ENCODE results near the gene SCAPER. TPM values are rescaled to one million over a fixed set of nuclear protein-coding genes. Genes with fewer than 3 reads are reported as not detected.

The SCAPER gene
- total RNA-seq, 4 donors from 2014 or later, result 18.7 to 22.4 (median 19.2) TPM

GRCh38 chr15:76460871-76461270, 444.3 kb downstream of the SCAPER start:
- Histone ChIP-seq H3K27ac (replicated peaks in 1 of 4) (no peak overlapping the region), H3K9me3 (no peaks in the 10 kb centered on the region), H3K27me3 (no peaks in the 10 kb centered on the region), H3K36me3 (no peaks in the 10 kb centered on the region), H3K4me3 (no peak overlapping the region), H3K4me1 (no peaks in the 10 kb centered on the region)
- DNase-seq (ENCODE audit: extremely low spot score), result no peak
- intact Hi-C loops (cut with DNase I), result no loop called here
- TF ChIP-seq EP300 (IDR thresholded peaks at IDR 0.05) (no peak), CTCF (IDR thresholded peaks at IDR 0.05) (no peak), POLR2A (IDR thresholded peaks at IDR 0.05; ENCODE audit: low read depth) (no peak), POLR2AphosphoS5 (IDR thresholded peaks at IDR 0.05) (no peak)
- 93% methylated on average over 1 of the region's 1 CpG for WGBS

- Histone ChIP-seq H3K4me3 (no peak overlapping the region), H3K36me3 (no peaks in the 10 kb centered on the region), H3K27ac (replicated peaks in 1 of 4) (no peak overlapping the region), H3K27me3 (no peaks in the 10 kb centered on the region), H3K9me3 (no peaks in the 10 kb centered on the region), H3K4me1 (no peaks in the 10 kb centered on the region)
- DNase-seq (ENCODE audit: extremely low spot score), result no peak
- TF ChIP-seq EP300 (IDR thresholded peaks at IDR 0.05), result no peak
- no peak for TF ChIP-seq CTCF (IDR thresholded peaks at IDR 0.05)
- no peak for TF ChIP-seq POLR2AphosphoS5 (IDR thresholded peaks at IDR 0.05)
- intact Hi-C loops (cut with DNase I), result no loop called here
- 98% methylated on average over 3 of the region's 3 CpGs for WGBS
These were observed 444.8 kb downstream of the SCAPER start for GRCh38 chr15:76460347-76460746.

- no peak for TF ChIP-seq EP300 (IDR thresholded peaks at IDR 0.05)
- TF ChIP-seq POLR2AphosphoS5 (IDR thresholded peaks at IDR 0.05), result no peak
- no peak for TF ChIP-seq POLR2A (IDR thresholded peaks at IDR 0.05; ENCODE audit: low read depth)
- TF ChIP-seq CTCF (IDR thresholded peaks at IDR 0.05), result no peak
These were observed 453.6 kb downstream of the SCAPER start for GRCh38 chr15:76451540-76451939.

GRCh38 chr15:76449455-76449854, 455.7 kb downstream of the SCAPER start:
- Histone ChIP-seq H3K9me3 (no peaks in the 10 kb centered on the region), H3K4me1 (no peaks in the 10 kb centered on the region), H3K36me3 (no peaks in the 10 kb centered on the region), H3K27me3 (no peaks in the 10 kb centered on the region), H3K27ac (replicated peaks in 1 of 4) (no peak overlapping the region), H3K4me3 (no peak overlapping the region)
- 72% methylated on average over 1 of the region's 1 CpG for WGBS
- no peak for TF ChIP-seq POLR2AphosphoS5 (IDR thresholded peaks at IDR 0.05)
- intact Hi-C loops (cut with DNase I), result no loop called here
- no peak for DNase-seq (ENCODE audit: extremely low spot score)

More at GRCh38 chr15:76451540-76451939, 453.6 kb downstream of the SCAPER start:
- Histone ChIP-seq H3K4me3 (no peak overlapping the region), H3K36me3 (no peaks in the 10 kb centered on the region), H3K27ac (replicated peaks in 1 of 4) (no peak overlapping the region), H3K9me3 (no peaks in the 10 kb centered on the region), H3K4me1 (no peaks in the 10 kb centered on the region), H3K27me3 (no peaks in the 10 kb centered on the region)
- WGBS, result 32% methylated on average over 1 of the region's 1 CpG
- no peak for DNase-seq (ENCODE audit: extremely low spot score)
- intact Hi-C loops (cut with DNase I), result no loop called here

GRCh38 chr15:76448755-76449154, 456.4 kb downstream of the SCAPER start:
- no peaks in the 10 kb centered on the region for H3K4me1 ChIP-seq
- H3K27me3 ChIP-seq, result no peaks in the 10 kb centered on the region
- intact Hi-C loops (cut with DNase I), result no loop called here
- DNase-seq (ENCODE audit: extremely low spot score), result no peak
- H3K36me3 ChIP-seq, result no peaks in the 10 kb centered on the region
- H3K27ac ChIP-seq (replicated peaks in 1 of 4), result no peak overlapping the region
- no peak for TF ChIP-seq POLR2AphosphoS5 (IDR thresholded peaks at IDR 0.05)
- TF ChIP-seq POLR2A (IDR thresholded peaks at IDR 0.05; ENCODE audit: low read depth), result no peak
- no peak for TF ChIP-seq EP300 (IDR thresholded peaks at IDR 0.05)
- no peak for TF ChIP-seq CTCF (IDR thresholded peaks at IDR 0.05)
- H3K4me3 ChIP-seq, result no peak overlapping the region
- whole genome bisulfite sequencing, result 70% methylated on average over 2 of the region's 2 CpGs
- H3K9me3 ChIP-seq, result no peaks in the 10 kb centered on the region

All from esophagus muscularis mucosa (tissue), 4 donors.